ENCODE data around the gene PDE4D. TPM values are rescaled to one million over a fixed set of nuclear protein-coding genes. Genes with fewer than 3 reads are reported as not detected.

The PDE4D gene
- total RNA-seq, 4 donors from 2014 or later = 6.7 to 21.0 (median 15.0) TPM

GRCh38 chr5:59161221-59162105, 732.1 kb downstream of the PDE4D start:
- no peak overlapping the region for H3K4me3 ChIP-seq (ENCODE audit: low read depth, poor library complexity, severe bottlenecking)
- TF ChIP-seq CTCF (IDR thresholded peaks at IDR 0.05) = no peak
- TF ChIP-seq POLR2A (IDR thresholded peaks at IDR 0.05) = no peak
- no peak for DNase-seq (ENCODE audit: low spot score in 2 of 2)
- 93 to 95% methylated on average over 9 of the region's 9 CpGs for WGBS, 2 donors
- intact Hi-C loops (cut with DNase I; ENCODE audit: low total_unique reads) = no loop called here

GRCh38 chr5:59158637-59159391, 734.7 kb downstream of the PDE4D start:
- WGBS, 2 donors = 24 to 35% methylated on average over 2 of the region's 2 CpGs
- no peak for DNase-seq (ENCODE audit: low spot score in 2 of 2)
- intact Hi-C loops (cut with DNase I; ENCODE audit: low total_unique reads) = no loop called here
- no peak for TF ChIP-seq POLR2A (IDR thresholded peaks at IDR 0.05)
- TF ChIP-seq CTCF (IDR thresholded peaks at IDR 0.05) = no peak
- no peak overlapping the region for H3K4me3 ChIP-seq (ENCODE audit: low read depth, poor library complexity, severe bottlenecking)

- DNase-seq (ENCODE audit: low spot score in 2 of 2) = no peak
- H3K4me3 ChIP-seq (ENCODE audit: low read depth, poor library complexity, severe bottlenecking) = no peak overlapping the region
- intact Hi-C loops (cut with DNase I; ENCODE audit: low total_unique reads) = no loop called here
- WGBS, 2 donors = 20 to 26% methylated on average over 2 of the region's 2 CpGs
- TF ChIP-seq POLR2A (IDR thresholded peaks at IDR 0.05) (no peak), CTCF (IDR thresholded peaks at IDR 0.05) (no peak)
These were observed 735.4 kb downstream of the PDE4D start for GRCh38 chr5:59158165-59158564.

GRCh38 chr5:59157068-59157467, 736.5 kb downstream of the PDE4D start:
- intact Hi-C loops (cut with DNase I; ENCODE audit: low total_unique reads) = no loop called here
- 64 to 66% methylated on average over 4 of the region's 4 CpGs for WGBS, 2 donors
- TF ChIP-seq CTCF (IDR thresholded peaks at IDR 0.05) = no peak
- TF ChIP-seq POLR2A (IDR thresholded peaks at IDR 0.05) = no peak
- no peak overlapping the region for H3K4me3 ChIP-seq (ENCODE audit: low read depth, poor library complexity, severe bottlenecking)
- no peak for DNase-seq (ENCODE audit: low spot score in 2 of 2)

- no peak overlapping the region for H3K4me3 ChIP-seq (ENCODE audit: low read depth, poor library complexity, severe bottlenecking)
- DNase-seq (ENCODE audit: low spot score in 2 of 2) = no peak
- TF ChIP-seq CTCF (IDR thresholded peaks at IDR 0.05) (no peak), POLR2A (IDR thresholded peaks at IDR 0.05) (no peak)
- 80 to 90% methylated on average over 2 of the region's 2 CpGs for WGBS, 2 donors
- intact Hi-C loops (cut with DNase I; ENCODE audit: low total_unique reads) = no loop called here
These were observed 740.8 kb downstream of the PDE4D start for GRCh38 chr5:59152701-59153245.
